Hair follicular keratinocyte (primary cell): ENCODE measurements around the gene APP. TPM values are rescaled to one million over a fixed set of nuclear protein-coding genes. Genes with fewer than 3 reads are reported as not detected.

Source experiments
- total RNA-seq: library from RNA; depleted of rRNA; stranded (reverse); fragments of >200 nt; gene quantifications from 2 replicates; pipeline ENCODE4 v1.2.3, GENCODE V29; 2015

Gene APP
- total RNA-seq, result 451 and 773 TPM in 2 replicates

DNA sequence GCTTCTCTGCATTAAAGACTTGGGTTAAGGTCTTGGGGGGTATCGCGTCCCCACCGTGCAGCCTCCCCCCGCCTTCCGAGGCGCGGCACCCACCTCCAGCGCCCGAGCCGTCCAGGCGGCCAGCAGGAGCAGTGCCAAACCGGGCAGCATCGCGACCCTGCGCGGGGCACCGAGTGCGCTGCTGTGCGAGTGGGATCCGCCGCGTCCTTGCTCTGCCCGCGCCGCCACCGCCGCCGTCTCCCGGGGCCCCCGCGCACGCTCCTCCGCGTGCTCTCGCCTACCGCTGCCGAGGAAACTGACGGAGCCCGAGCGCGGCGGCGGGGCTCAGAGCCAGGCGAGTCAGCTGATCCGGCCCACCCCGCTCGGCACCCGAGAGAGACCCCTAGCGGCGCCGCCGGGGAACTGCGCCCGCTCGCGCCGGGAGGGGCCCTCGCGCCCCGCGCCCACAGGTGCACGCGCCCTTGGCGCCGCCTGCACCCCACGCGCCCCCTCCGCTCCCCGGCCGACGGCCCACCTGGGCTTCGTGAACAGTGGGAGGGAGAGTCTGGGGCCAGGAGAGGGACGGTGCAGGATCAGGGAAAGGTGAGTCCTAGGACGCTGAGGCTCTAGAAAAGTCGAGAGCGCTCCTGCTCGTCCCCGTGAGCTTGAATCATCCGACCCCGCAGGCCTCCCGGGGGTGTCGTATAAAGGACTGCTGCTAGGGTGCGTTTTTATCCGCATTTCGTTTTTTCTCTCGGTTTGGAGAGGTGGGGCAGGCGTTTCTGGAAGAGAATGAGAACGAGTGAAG lies at the start of gene APP:
TSS of gene APP (minus strand) at position 300 of the 787 bp plus-strand sequence. CDS start at position 150, 150 bp downstream.

